ENCODE results near the gene FRZB.
"Not testable (repeated sequence)": the region's sequence is repeated elsewhere in the genome, so short reads cannot be mapped to it uniquely, and the experiment has no call there.

FRZB gene

DNA sequence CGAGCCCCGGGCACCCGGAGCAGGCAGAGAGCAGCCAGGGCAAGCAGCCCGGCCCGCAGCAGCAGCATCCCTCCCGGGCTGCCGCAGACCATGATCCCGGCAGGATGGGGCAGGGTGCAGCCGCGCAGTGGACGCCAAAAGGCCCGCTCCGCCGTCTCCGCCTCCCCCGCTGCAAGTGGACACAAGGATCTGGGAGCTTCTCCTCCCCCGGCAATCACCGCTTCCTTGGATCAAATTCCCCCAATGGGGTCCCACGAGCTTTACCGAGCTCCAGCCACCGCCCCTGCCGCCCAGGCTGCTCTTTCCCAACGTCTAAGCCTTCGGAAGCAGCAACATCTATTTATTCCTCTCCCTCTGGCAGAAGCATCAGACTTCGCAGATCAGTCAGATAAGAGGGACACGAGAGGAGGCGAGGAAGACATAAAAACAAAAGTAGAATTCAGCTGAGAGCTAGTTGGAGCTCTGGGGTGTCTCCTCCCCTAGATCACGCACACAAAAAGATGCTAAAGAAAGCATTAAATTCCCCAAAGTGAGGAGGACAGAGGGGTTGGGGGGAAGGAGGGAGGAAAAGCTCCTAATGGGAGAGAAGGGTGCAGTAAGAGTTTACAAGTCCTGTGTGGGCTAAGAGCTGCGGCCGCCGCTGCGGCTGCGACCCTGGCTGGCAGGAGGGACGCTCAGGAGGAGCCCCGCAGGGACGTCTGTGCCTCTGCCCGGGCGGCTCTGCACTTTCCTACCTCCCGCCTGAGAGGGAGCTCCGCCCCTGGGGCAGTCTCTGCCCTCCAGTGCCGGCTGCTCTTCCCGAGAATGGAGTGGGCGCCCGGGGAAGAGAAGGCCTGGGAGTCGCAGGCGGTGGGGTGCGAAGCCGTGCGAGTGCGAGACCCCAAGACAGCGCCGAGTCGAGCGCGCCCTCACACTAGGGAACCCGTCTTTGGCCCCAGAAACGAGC, at the start of gene FRZB:
Gene FRZB, minus strand, starts transcription at position 177 of the 946 bp plus-strand sequence. Its CDS starts 85 bp downstream, at position 92.
- DNase-seq (ENCODE audit: low read depth in 2 of 2, low spot score in 1 of 2) = no peak

GRCh38 chr2:182915369-182916326, 49.2 kb upstream of the FRZB start:
- DNase-seq (ENCODE audit: low read depth in 2 of 2, low spot score in 1 of 2) = no peak

DNA sequence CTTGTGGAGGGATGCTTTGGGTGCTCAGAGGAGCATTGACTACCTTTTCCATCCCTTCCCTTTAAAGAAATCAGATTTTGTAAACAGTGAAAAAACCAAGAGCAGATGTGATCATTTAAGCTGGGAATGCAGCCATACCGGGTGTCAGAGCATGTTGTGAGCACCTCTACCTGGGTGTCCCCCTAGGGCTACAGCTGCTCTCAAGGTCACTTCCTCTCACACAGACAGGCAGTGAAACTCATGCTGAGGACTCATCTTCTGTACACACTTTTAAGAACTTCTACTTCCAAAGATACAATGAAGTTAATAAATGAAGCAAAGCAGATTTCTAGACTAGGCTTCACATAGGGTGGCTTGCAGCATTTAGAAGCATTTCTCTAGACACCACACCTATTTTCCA, 48.4 kb upstream of the FRZB start:
- no peak for DNase-seq (ENCODE audit: low read depth in 2 of 2, low spot score in 1 of 2)

GRCh38 chr2:182913064-182913463, 46.6 kb upstream of the FRZB start:
- no peak for DNase-seq (ENCODE audit: low read depth in 2 of 2, low spot score in 1 of 2)

GRCh38 chr2:182912518-182912915, 46.1 kb upstream of the FRZB start:
- DNase-seq (ENCODE audit: low read depth in 2 of 2, low spot score in 1 of 2) = no peak

GRCh38 chr2:182911813-182912517, 45.5 kb upstream of the FRZB start:
- no peak for DNase-seq (ENCODE audit: low read depth in 2 of 2, low spot score in 1 of 2)

DNA sequence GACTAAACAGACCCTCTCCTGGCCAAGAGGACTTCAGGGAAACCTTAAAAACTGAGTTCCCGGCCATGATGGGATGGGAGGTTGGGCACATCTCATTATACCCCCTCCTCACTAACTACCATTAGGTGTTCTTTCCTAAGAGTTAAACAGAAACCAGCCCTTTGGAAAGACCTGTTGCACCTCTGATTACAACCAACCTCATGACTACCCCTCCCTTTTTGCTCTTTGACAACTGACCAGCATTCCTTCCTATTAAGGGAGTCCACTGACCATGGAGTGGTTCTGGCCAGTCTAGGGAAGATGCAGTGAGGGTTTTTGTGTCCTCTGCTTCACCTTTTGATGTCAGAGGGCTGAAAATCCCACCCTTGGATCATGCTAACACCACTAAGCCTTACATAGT, 44.5 kb upstream of the FRZB start:
- no peak for DNase-seq (ENCODE audit: low read depth in 2 of 2, low spot score in 1 of 2)

- DNase-seq (ENCODE audit: low read depth in 2 of 2, low spot score in 1 of 2) = no peak
Observed at GRCh38 chr2:182907081-182907830, 40.8 kb upstream of the FRZB start.

DNA sequence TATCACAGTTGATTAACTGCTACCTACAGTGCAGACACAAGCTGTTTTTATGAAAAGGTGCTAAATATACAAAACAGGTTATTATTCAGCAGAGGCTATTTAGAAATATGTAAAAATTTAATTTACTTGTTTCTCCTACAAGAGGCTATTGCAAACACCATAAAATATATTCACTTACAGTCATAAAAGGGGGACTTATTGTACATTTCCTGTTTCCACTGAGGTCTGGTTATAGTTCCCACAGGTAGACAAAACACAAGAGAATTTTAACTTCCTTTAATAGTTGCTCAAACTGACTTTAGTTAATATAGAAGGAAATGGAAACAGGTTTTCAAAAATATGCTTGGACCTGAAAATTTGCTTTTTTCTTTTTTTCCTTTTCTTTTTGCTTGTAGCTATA, 40.0 kb upstream of the FRZB start:
- no peak for DNase-seq (ENCODE audit: low read depth in 2 of 2, low spot score in 1 of 2)

- DNase-seq (ENCODE audit: low read depth in 2 of 2, low spot score in 1 of 2) = no peak
Observed at GRCh38 chr2:182904844-182905243, 38.4 kb upstream of the FRZB start.

GRCh38 chr2:182903566-182903965, 37.1 kb upstream of the FRZB start:
- DNase-seq (ENCODE audit: low read depth in 2 of 2, low spot score in 1 of 2) = no peak

DNA sequence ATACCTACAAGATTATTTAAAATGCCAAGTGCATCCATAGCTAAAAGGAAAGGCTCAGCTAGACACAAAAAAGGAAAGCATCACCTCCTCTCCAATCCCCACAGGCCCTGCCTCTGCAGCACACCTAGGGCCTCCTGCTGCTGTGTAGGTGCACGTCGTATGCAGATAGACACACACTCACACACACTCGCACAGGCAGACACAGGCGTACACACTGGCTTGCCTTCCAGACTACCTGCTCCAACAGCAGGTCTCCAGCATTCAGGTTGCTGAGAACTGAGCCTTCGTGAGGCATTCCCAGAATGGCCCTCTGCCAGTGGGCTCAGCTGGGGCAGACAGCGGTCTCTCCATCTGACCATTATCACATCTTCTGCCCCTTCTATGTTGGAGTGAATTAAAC, 35.3 kb upstream of the FRZB start:
- DNase-seq (ENCODE audit: low read depth in 2 of 2, low spot score in 1 of 2) = no peak

GRCh38 chr2:182898718-182899117, 32.3 kb upstream of the FRZB start:
- DNase-seq (ENCODE audit: low read depth in 2 of 2, low spot score in 1 of 2) = no peak

GRCh38 chr2:182897137-182897536, 30.7 kb upstream of the FRZB start:
- no peak for DNase-seq (ENCODE audit: low read depth in 2 of 2, low spot score in 1 of 2)

DNA sequence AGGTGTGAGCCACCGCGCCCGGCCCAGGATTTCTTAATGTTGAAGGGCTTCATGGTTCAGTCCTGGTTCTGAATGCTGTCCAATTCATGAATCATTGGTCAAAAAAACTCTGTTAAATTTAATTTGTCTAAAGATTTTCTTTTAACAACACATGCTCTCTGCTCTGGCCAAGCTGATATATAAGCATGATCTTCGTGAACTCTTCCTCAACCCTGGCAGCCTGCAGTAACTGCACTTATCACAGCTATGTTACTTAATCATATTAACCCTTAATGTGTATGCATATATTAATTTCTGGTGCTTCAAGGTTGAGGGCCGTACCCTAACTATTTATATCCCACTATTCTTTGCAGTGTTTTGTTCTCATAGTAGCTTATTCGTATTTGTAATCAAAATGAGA, 29.4 kb upstream of the FRZB start:
- DNase-seq (ENCODE audit: low read depth in 2 of 2, low spot score in 1 of 2) = no peak

GRCh38 chr2:182895169-182895568, 28.7 kb upstream of the FRZB start:
- no peak for DNase-seq (ENCODE audit: low read depth in 2 of 2, low spot score in 1 of 2)

- DNase-seq (ENCODE audit: low read depth in 2 of 2, low spot score in 1 of 2) = no peak
Observed at GRCh38 chr2:182894174-182894573, 27.7 kb upstream of the FRZB start.

DNA sequence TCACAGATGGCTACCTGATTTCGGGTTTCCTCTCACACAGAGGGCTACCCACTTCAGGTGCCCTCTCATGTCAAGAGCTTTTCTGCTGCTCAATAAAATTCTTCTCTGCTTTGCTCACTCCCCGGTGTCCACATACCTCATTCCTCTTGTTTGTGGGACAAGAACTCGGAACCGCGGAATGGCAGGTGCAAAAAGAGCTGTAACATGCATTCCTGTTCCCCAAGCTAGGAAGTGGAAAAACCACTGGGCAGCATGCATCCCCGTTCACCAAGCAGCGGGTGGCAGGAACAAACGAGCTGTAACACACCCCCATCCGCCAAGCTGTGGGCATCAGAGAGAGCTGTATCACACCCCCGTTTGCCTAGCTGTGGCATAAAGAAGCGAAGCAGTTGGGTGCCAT, 27.2 kb upstream of the FRZB start:
- no peak for DNase-seq (ENCODE audit: low read depth in 2 of 2, low spot score in 1 of 2)

- DNase-seq (ENCODE audit: low read depth in 2 of 2, low spot score in 1 of 2) = not testable (repeated sequence)
Observed at GRCh38 chr2:182893035-182893434, 26.6 kb upstream of the FRZB start.

DNA sequence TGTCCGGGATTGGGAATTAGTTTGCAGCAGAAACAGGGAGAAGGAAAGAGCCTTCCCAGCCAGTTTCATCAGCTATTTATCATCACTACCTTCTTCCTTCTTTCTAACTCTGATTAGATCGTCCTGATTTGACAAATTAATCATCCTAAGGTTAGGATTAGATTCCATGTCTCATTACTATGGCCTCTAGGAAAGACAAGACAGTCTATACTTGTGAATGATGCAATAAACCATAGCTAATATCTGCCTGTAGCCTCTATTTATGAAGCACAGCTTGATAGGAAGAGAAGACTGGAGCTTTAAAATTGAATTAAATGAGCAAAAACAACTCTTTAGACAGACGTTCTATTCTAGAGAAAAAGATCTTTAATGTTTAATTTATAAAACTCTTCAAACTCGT, 25.2 kb upstream of the FRZB start:
- DNase-seq (ENCODE audit: low read depth in 2 of 2, low spot score in 1 of 2) = no peak
